H7 (cell line): ENCODE measurements around the gene TPO. TPM values are rescaled to one million over a fixed set of nuclear protein-coding genes. Genes with fewer than 3 reads are reported as not detected.
"Not testable (repeated sequence)": the region's sequence is repeated elsewhere in the genome, so short reads cannot be mapped to it uniquely, and the experiment has no call there.

ENCODE experiments used
- DNase-seq: peaks from one replicate; pipeline ENCODE4 v3.0.0; 2012
- H3K27me3 ChIP-seq: 2 replicates; pipeline ENCODE4 v1.6.0; 2011; ENCODE audit warnings: mild to moderate bottlenecking, low read length; ENCODE audit not compliant: control insufficient read depth, insufficient read depth
- H3K36me3 ChIP-seq: replicated peaks from 2 replicates; pipeline ENCODE4 v1.5.1; 2011; ENCODE audit warnings: low read length; ENCODE audit not compliant: control insufficient read depth, insufficient read depth
- H3K4me3 ChIP-seq: 2 replicates; pipeline ENCODE4 v1.5.1; 2011; ENCODE audit warnings: low read depth, mild to moderate bottlenecking, control low read depth, low read length, moderate library complexity; ENCODE audit not compliant: insufficient read depth
- total RNA-seq: library from RNA; depleted of rRNA; stranded (reverse); fragments of >200 nt; shearing (Covaris generic); gene quantifications from 2 replicates; pipeline ENCODE4 v1.2.3, GENCODE V29; 2014

The TPO gene
- total RNA-seq, 1 experiment from 2014 or later: not detected

DNA sequence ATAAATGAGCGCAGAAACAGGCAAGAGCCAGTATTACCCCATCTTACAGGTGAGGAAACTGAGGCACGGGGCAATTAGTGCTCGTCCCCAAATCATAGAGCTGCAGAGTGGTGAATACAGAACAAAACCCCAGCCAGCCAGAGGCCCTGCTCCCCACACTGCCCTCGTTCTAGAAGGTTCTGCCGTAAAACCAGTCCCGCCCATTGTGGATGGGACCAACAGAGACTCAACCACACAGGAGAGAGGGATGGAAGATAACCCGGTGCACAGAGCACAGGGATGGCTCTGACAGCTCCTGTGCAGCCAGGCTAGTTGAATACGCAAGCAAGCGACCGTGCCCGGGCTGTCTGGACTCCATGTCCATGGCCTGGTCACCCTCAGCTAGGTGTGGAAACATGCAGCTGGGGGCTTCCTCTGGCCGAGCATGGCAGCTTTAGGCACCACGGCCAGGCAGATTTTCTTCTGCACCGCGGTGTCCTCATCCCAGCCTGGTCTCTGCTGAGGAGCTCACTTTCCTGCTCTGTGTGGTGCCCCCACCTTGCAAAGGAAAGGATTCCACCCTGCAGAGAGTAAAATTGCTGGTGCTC is 146.4 kb downstream of the TPO start:
- DNase-seq: no peak
- H3K36me3 ChIP-seq: no peaks in the 10 kb centered on the region
- no peak overlapping the region for H3K4me3 ChIP-seq
- H3K27me3 ChIP-seq: no peaks in the 10 kb centered on the region

DNA sequence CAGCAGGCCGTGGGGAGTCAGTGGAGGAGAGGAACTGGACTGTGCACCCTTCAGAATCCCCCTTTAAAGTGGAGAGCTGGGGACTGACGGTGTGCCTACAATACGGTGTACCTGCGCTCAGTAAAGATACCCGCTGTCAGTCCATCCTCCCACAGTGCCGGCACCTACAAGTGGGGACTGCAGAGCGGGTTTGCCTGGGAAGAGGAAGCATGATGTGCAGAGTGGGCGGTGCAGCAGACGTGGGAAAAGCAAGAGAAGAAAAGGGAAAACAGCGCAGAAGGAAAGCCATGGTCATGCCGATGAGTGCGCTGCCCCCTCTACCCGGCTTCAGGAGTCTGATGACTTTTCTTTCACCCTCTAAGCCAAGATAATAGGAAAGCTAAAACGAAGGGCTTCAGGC is 148.0 kb downstream of the TPO start:
- no peak overlapping the region for H3K4me3 ChIP-seq
- no peaks in the 10 kb centered on the region for H3K36me3 ChIP-seq
- no peak for DNase-seq
- H3K27me3 ChIP-seq: no peaks in the 10 kb centered on the region

DNA sequence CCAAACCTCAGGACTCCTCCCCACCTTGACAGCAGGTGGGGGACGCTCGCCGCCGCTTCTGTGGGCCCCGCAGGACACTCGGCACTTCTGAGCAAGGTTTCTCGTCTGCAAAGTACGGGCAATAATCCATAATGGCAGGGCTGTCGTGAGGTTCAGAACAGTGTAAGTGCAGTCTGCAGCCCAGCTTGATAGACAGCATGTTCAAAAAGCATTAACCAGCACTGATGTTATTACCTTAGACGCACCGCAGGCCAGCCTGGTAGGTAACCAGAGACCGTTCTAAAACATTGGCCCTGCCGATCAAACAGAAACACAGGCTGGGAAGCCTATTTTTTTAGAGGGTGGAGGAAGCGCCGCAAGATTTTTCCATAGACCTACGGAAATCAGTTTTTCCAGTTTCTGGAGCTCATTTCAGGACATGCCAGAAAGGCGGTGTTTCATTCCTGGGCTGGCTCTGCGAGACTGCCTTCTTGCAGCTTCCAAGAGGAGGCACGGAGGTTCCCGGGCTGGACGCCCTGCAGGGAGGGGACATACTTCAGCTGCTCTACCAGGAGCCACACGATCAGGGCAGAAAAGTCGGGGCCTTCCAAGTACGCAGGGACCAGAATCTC is 148.7 kb downstream of the TPO start:
- Histone ChIP-seq H3K36me3 (no peaks in the 10 kb centered on the region), H3K27me3 (no peaks in the 10 kb centered on the region), H3K4me3 (no peak overlapping the region)
- no peak for DNase-seq

DNA sequence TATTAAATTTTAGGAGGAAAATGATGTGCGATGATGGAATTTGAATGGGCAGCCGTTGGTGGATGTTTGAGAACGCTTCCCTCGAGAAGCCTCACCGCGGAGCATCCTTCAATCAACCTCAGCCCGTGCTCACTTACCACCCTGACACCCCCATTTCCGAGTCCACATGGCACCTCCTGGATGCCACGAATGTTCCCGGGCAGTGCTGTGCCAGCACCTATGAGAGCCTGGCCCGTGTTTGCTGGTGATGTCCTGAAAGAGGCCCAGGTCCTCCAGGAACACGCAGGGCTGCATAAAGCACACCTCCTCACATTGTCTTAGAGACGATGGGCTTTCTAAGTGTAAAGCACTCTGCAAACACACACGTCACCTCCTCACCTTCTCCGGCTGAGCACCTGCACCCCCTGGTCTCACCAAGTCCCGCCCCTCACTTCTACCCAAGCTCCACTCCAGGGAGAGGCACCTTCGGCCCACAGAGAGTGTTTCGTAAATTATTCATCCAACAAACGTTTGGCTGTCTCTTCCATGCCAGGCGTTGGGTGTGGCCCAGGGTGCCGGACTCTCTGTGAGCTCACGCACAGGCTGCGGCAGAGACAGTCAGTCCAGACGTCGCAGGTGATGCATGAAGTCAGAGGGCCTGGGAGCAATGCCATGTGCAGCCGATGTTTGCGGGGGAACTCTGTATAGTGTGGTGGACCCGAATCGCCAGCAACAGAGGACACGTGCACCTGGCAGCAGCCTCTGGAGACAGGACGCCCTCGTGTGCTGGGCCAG is 150.0 kb downstream of the TPO start:
- Histone ChIP-seq H3K36me3 (no peaks in the 10 kb centered on the region), H3K27me3 (no peaks in the 10 kb centered on the region), H3K4me3 (no peak overlapping the region)
- DNase-seq: no peak

DNA sequence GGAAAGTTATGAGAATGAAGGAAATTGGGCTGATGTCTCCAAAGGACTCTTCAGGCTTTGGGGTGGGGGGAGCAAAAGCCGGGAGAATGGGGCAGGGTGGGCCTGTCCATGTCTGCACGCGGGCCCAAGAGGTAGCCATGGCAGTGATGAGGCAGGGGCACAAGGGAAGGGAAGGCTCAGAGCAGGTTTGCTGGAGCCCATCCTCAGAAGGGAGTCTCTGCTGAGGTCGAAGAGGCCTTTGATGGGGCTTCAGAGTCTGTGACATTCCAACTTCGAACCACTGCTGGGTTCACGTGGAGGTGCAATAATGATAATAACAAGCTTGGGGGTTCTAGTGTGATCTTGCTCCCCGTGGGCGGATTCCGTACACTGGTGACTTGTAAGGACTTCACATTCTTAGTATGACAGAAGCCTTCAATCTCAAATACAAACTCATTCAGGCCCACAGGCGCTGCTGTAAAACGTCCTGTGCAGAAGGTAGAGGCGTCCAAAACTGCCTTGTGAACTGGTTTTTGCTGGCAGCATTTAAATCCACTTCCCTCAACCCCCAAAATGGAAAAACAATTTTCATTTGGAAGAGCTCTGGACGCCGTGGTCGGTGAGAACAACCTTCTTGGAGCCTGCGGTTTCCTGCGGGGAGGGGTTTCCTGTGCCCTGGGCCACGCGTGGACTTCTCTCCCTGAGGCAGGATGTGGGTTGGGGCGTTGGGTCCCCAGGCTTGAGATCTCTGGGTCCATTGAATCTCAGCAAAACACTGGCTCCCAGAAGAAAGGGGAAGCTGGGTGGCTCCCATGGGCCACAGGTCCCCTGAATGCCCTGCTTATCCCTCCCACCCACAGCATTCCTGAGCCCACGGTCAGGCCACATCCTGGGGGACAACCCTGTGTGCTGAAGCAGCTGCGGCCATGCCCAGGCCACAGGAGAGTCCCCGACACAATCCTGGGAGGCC is 151.0 kb downstream of the TPO start:
- DNase-seq: no peak
- no peak overlapping the region for H3K4me3 ChIP-seq
- no peaks in the 10 kb centered on the region for H3K36me3 ChIP-seq
- H3K27me3 ChIP-seq: no peaks in the 10 kb centered on the region

- Histone ChIP-seq H3K4me3 (no peak overlapping the region), H3K36me3 (no peaks in the 10 kb centered on the region), H3K27me3 (no peaks in the 10 kb centered on the region)
- DNase-seq: no peak
These were observed 154.5 kb downstream of the TPO start for GRCh38 chr2:1567556-1568344.

DNA sequence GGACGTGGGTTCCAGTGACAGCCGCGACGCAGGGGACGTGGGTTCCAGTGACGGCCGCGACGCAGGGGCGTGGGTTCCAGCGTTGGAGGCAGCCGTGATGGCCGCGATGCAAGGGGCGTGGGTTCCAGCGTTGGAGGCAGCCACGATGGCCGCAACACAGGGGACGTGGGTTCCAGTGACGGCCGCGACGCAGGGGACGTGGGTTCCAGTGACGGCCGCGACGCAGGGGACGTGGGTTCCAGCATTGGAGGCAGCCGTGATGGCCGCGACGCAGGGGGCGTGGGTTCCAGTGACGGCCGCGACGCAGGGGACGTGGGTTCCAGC is 155.0 kb downstream of the TPO start:
- not testable (repeated sequence) for DNase-seq, H3K4me3 ChIP-seq, H3K27me3 ChIP-seq, H3K36me3 ChIP-seq

DNA sequence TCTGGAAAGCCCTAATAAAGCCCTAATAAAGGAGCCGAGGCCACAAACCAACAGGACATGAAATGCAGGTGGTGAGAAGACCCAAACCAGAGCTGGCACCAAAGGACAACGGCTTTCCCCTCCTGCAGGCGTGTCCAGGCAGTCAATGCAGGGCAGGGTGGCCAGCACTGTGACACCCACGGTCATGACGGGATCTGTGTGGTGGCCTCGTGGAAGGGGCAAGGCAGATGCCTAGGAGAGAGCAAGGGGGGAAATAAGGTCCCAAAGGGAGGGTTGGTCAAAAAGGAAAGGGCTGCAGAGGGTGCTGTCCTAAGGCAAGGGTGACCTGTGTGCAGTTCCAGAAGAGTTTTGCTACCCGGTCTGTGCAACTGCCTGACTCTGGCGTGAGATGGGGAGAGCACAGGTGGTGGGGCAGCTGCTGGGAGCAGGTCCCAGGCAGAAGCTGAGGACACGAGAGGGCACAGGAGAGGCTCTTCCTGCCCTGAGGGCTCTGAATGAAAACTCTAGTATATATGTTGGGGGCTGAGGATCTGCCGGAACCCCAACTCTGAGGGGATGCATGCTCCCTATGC is 156.7 kb downstream of the TPO start:
- DNase-seq: no peak
- Histone ChIP-seq H3K27me3 (no peaks in the 10 kb centered on the region), H3K36me3 (no peaks in the 10 kb centered on the region), H3K4me3 (no peak overlapping the region)

GRCh38 chr2:1571477-1572417 is 158.5 kb downstream of the TPO start:
- Histone ChIP-seq H3K4me3 (no peak overlapping the region), H3K36me3 (no peaks in the 10 kb centered on the region), H3K27me3 (no peaks in the 10 kb centered on the region)
- no peak for DNase-seq

GRCh38 chr2:1572638-1573037 is 159.4 kb downstream of the TPO start:
- no peaks in the 10 kb centered on the region; the same call in 1 of the 2 replicates for H3K27me3 ChIP-seq
- no peak for DNase-seq
- H3K4me3 ChIP-seq: no peak overlapping the region
- H3K36me3 ChIP-seq: no peaks in the 10 kb centered on the region

DNA sequence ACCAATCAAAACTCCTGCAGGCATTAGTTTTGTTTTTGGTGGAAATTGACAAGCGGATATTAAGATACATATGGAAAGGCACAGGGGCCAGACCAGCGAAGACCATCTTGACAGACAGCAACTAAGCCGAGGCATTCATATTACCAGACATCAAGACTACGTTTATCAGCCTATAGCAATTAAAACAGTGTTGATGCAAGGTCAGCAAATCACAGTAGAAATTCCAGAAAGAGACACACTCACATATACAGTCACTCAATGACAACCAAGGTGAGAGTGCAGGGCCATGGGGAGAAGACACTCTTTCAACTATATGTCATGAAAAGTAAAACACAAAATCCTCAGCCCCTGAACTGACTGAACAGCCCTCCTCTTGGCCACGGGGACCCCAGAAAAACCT is 164.6 kb downstream of the TPO start:
- Histone ChIP-seq H3K27me3 (no peaks in the 10 kb centered on the region; the same call in 1 of the 2 replicates), H3K36me3 (no peaks in the 10 kb centered on the region), H3K4me3 (no peak overlapping the region)
- DNase-seq: no peak

DNA sequence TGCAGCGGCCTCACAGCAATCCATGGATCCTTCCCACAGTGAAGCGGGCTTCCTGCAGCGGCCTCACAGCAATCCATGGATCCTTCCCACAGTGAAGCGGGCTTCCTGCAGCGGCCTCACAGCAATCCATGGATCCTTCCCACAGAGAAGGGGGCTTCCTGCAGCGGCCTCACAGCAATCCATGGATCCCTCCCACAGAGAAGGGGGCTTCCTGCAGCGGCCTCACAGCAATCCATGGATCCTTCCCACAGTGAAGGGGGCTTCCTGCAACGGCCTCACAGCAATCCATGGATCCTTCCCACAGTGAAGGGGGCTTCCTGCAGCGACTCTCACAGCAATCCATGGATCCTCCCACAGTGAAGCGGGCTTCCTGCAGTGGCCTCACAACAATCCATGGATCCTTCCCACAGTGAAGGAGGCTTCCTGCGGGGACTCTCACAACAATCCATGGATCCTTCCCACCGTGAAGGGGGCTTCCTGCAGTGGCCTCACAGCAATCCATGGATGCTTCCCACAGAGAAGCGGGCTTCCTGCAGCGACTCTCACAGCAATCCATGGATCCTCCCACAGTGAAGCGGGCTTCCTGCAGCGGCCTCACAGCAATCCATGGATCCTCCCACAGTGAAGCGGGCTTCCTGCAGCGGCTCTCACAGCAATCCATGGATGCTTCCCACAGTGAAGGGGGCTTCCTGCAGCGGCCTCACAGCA is 168.1 kb downstream of the TPO start:
- not testable (repeated sequence) for H3K4me3 ChIP-seq, H3K36me3 ChIP-seq, DNase-seq, H3K27me3 ChIP-seq
